A549 (cell line): ENCODE data around the gene GINS2.

Source experiments
- CEBPB ChIP-seq, 2 experiments: fragments of >200 bp in 1 of 2; sonication (Bioruptor Twin) in 1 of 2; formaldehyde crosslinking in 1 of 2; IDR thresholded peaks; 2 replicates each; pipeline ENCODE4 v1.6.1; 2012 to 2016
- EP300 ChIP-seq, 2 experiments: fragments of >200 bp; sonication (Bioruptor Twin); formaldehyde crosslinking; IDR thresholded peaks; 2 replicates in 1 of 2; 3 replicates in 1 of 2; pipeline ENCODE4 v1.6.1; 2016 to 2017
- MYC ChIP-seq: IDR thresholded peaks from 2 replicates; pipeline ENCODE4 v1.6.1; 2012; ENCODE audit warnings: mild to moderate bottlenecking, inconsistent platforms, low read length, improper control_type of control experiment, borderline replicate concordance
- POLR2A ChIP-seq: IDR thresholded peaks from 2 replicates; pipeline ENCODE4 v1.6.1; 2012; ENCODE audit warnings: mild to moderate bottlenecking, low read length
- SMC3 ChIP-seq: fragments of >200 bp; sonication (Bioruptor Twin); formaldehyde crosslinking; IDR thresholded peaks from 3 replicates; pipeline ENCODE4 v1.6.1; 2018; ENCODE audit warnings: inconsistent platforms
- ZC3H11A ChIP-seq: fragments of 450-650 bp; IDR thresholded peaks from 2 replicates; pipeline ENCODE4 v1.6.1; 2014; ENCODE audit warnings: antibody characterized with exemption, mild to moderate bottlenecking
- TF ChIP-seq, protein P1 (sequence below): fragments of 200-600 bp; sonication (generic); IDR thresholded peaks from 2 replicates; pipeline ENCODE4 v1.6.1; 2016; ENCODE audit warnings: antibody characterized with exemption, mild to moderate bottlenecking, moderate library complexity
- TF ChIP-seq, protein P2 (sequence below): IDR thresholded peaks from 2 replicates; pipeline ENCODE4 v1.6.1; 2012; ENCODE audit warnings: low read depth, borderline replicate concordance
- TF ChIP-seq, protein P3 (sequence below): IDR thresholded peaks from 2 replicates; pipeline ENCODE4 v1.6.1; 2012
- TF ChIP-seq, protein P4 (sequence below): IDR thresholded peaks from 2 replicates; pipeline ENCODE4 v1.6.1; 2012
- TF ChIP-seq, protein P5 (sequence below): fragments of 150-350 bp; IDR thresholded peaks from 2 replicates; pipeline ENCODE4 v1.6.1; 2014; ENCODE audit warnings: low read depth, mild to moderate bottlenecking, low read length
- TF ChIP-seq, protein P6 (sequence below): fragments of >200 bp; sonication (Bioruptor Twin); formaldehyde crosslinking; IDR thresholded peaks from 3 replicates; pipeline ENCODE4 v1.5.1; 2016

DNA sequence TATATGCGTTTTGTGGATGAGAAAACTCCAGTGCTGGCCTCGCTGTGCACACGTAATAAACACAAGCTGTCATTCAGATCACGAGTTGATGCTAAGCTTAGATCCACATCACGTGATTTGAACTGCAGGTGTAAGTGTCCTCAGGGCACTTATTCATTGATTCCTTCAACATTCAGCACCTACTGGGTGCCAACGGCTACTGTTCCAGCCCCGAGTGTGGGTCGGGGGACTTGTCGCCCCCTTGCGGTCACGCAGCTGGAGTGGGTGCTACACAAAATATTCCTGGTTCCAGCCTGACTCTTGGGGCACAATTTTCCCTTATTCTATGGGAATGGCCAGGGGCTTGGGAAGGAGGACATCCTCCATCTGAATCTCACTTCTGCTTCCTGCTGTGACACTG, 29.9 kb upstream of the GINS2 start:
- TF ChIP-seq, protein P1, sequence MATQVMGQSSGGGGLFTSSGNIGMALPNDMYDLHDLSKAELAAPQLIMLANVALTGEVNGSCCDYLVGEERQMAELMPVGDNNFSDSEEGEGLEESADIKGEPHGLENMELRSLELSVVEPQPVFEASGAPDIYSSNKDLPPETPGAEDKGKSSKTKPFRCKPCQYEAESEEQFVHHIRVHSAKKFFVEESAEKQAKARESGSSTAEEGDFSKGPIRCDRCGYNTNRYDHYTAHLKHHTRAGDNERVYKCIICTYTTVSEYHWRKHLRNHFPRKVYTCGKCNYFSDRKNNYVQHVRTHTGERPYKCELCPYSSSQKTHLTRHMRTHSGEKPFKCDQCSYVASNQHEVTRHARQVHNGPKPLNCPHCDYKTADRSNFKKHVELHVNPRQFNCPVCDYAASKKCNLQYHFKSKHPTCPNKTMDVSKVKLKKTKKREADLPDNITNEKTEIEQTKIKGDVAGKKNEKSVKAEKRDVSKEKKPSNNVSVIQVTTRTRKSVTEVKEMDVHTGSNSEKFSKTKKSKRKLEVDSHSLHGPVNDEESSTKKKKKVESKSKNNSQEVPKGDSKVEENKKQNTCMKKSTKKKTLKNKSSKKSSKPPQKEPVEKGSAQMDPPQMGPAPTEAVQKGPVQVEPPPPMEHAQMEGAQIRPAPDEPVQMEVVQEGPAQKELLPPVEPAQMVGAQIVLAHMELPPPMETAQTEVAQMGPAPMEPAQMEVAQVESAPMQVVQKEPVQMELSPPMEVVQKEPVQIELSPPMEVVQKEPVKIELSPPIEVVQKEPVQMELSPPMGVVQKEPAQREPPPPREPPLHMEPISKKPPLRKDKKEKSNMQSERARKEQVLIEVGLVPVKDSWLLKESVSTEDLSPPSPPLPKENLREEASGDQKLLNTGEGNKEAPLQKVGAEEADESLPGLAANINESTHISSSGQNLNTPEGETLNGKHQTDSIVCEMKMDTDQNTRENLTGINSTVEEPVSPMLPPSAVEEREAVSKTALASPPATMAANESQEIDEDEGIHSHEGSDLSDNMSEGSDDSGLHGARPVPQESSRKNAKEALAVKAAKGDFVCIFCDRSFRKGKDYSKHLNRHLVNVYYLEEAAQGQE: no peak
- TF ChIP-seq MYC (no peak), EP300 (IDR thresholded peaks at IDR 0.05) (no peak), SMC3 (peak; percentile 24; the same call in 1 of the 3 replicates), ZC3H11A (no peak), POLR2A (no peak), CEBPB (IDR thresholded peaks at IDR 0.05) (no peak)
- TF ChIP-seq, protein P2, sequence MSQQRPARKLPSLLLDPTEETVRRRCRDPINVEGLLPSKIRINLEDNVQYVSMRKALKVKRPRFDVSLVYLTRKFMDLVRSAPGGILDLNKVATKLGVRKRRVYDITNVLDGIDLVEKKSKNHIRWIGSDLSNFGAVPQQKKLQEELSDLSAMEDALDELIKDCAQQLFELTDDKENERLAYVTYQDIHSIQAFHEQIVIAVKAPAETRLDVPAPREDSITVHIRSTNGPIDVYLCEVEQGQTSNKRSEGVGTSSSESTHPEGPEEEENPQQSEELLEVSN: no peak
- TF ChIP-seq, protein P3, sequence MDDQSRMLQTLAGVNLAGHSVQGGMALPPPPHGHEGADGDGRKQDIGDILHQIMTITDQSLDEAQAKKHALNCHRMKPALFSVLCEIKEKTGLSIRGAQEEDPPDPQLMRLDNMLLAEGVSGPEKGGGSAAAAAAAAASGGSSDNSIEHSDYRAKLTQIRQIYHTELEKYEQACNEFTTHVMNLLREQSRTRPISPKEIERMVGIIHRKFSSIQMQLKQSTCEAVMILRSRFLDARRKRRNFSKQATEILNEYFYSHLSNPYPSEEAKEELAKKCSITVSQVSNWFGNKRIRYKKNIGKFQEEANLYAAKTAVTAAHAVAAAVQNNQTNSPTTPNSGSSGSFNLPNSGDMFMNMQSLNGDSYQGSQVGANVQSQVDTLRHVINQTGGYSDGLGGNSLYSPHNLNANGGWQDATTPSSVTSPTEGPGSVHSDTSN: no peak
- TF ChIP-seq, protein P4, sequence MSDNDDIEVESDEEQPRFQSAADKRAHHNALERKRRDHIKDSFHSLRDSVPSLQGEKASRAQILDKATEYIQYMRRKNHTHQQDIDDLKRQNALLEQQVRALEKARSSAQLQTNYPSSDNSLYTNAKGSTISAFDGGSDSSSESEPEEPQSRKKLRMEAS: no peak
- TF ChIP-seq, protein P5, sequence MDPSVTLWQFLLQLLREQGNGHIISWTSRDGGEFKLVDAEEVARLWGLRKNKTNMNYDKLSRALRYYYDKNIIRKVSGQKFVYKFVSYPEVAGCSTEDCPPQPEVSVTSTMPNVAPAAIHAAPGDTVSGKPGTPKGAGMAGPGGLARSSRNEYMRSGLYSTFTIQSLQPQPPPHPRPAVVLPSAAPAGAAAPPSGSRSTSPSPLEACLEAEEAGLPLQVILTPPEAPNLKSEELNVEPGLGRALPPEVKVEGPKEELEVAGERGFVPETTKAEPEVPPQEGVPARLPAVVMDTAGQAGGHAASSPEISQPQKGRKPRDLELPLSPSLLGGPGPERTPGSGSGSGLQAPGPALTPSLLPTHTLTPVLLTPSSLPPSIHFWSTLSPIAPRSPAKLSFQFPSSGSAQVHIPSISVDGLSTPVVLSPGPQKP: no peak
- TF ChIP-seq, protein P6, sequence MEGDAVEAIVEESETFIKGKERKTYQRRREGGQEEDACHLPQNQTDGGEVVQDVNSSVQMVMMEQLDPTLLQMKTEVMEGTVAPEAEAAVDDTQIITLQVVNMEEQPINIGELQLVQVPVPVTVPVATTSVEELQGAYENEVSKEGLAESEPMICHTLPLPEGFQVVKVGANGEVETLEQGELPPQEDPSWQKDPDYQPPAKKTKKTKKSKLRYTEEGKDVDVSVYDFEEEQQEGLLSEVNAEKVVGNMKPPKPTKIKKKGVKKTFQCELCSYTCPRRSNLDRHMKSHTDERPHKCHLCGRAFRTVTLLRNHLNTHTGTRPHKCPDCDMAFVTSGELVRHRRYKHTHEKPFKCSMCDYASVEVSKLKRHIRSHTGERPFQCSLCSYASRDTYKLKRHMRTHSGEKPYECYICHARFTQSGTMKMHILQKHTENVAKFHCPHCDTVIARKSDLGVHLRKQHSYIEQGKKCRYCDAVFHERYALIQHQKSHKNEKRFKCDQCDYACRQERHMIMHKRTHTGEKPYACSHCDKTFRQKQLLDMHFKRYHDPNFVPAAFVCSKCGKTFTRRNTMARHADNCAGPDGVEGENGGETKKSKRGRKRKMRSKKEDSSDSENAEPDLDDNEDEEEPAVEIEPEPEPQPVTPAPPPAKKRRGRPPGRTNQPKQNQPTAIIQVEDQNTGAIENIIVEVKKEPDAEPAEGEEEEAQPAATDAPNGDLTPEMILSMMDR: peak; percentile 57
